Fibroblast of villous mesenchyme (primary cell): Measurements from ENCODE around the gene STX3. TPM values are rescaled to one million over a fixed set of nuclear protein-coding genes. Genes with fewer than 3 reads are reported as not detected.

ENCODE experiments used
- DNase-seq: peaks from one replicate; pipeline ENCODE4 v3.0.0-alpha.2; 2010; ENCODE audit warnings: low read depth
- H3K4me3 ChIP-seq: 2 replicates; pipeline ENCODE4 v1.5.1; 2011; ENCODE audit warnings: low read depth, mild to moderate bottlenecking, low read length
- total RNA-seq: library from RNA; depleted of rRNA; stranded (reverse); fragments of >200 nt; gene quantifications from 2 replicates; pipeline ENCODE4 v1.2.3, GENCODE V29; 2012
- TF ChIP-seq, protein P1 (sequence below): IDR thresholded peaks from 2 replicates; pipeline ENCODE4 v1.5.1; 2012; ENCODE audit warnings: low read depth, mild to moderate bottlenecking, low read length; ENCODE audit not compliant: insufficient read depth

The STX3 gene
- total RNA-seq: 33.7 and 38.7 TPM in 2 replicates

DNA sequence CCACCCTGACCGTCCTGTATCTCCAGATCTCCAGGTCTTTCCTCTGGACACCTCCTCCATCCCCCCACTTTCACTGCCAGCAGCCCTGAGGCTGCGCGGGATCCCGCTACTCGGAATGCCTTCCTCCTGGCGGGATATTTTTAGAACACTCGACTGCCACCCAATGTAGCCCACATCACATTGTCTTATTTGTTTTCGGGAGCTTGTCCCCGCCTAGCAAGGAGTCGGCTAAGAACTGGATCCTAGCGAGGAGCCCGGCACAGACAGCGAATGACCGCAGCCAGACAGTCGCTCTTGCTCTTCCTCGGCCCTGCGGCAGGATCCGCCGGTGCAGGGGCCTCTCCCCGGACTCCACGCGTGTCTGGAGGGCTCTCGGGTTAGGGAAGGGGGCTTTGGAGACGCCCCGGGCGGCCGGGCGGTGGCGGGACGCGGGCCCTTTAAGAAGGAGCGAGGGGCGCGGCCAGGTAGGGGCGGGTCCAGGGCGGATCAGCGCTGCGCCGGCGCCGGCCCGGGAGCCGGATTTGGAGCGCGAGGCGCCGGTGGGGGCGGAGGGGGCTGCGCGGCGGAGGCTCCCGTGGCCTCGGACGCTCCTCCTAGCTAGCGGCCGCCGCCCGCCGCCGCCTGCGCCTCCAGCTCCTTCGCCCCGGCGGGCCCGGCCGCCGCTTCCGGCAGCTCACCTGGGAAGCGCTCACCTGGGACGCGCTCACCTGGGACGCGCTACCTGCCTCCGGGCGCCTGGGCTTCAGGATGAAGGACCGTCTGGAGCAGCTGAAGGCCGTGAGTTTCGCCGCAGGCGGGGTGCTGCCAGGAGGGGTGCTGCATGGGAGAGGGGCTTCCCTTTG is at the start of gene STX3:
TSS of gene STX3 (plus strand) at position 518 of the 842 bp plus-strand sequence. CDS start at position 748, 230 bp downstream.
- TF ChIP-seq, protein P1, sequence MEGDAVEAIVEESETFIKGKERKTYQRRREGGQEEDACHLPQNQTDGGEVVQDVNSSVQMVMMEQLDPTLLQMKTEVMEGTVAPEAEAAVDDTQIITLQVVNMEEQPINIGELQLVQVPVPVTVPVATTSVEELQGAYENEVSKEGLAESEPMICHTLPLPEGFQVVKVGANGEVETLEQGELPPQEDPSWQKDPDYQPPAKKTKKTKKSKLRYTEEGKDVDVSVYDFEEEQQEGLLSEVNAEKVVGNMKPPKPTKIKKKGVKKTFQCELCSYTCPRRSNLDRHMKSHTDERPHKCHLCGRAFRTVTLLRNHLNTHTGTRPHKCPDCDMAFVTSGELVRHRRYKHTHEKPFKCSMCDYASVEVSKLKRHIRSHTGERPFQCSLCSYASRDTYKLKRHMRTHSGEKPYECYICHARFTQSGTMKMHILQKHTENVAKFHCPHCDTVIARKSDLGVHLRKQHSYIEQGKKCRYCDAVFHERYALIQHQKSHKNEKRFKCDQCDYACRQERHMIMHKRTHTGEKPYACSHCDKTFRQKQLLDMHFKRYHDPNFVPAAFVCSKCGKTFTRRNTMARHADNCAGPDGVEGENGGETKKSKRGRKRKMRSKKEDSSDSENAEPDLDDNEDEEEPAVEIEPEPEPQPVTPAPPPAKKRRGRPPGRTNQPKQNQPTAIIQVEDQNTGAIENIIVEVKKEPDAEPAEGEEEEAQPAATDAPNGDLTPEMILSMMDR: no peak
- DNase-seq: peak; percentile 66
- peak within 1 kb of the TSS; percentile 88 for H3K4me3 ChIP-seq

DNA sequence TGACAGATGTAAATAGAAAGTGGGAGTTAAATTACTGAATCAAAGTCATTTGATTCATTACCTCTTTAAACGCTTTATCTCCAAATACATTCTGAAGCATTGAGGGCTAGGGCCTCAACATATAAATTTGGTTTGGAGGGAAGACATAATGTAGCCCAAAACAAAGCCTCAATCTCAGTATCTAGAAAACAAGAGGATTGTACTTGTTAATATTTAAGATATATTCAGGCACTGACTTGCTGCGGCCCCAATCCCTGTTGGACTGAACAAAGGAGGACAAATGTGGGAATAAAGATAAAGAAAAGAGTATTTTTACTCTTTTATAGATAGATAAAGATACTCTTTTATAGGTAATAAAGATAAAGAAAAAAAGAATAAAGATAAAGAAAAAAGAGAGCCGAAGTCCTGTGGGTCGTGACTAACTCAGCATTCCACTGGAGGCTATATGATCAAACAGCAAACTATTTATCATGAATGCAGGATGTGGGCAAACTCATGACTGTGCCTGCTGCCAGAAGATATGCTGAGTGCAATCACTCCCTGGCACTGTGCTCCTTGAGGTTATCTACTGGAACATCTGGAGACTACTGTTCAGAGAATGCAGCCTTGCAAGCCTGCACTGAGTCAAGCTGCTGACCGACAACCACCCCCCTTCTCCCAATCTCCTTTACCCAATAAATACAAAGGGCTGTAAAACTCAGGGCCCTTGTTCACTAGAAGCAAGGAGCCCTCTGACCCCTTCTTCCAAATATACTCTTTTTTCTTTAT is 48.5 kb upstream of the STX3 start:
- TF ChIP-seq, protein P1: no peak
- H3K4me3 ChIP-seq: no peak overlapping the region
- peak; percentile 91 for DNase-seq

DNA sequence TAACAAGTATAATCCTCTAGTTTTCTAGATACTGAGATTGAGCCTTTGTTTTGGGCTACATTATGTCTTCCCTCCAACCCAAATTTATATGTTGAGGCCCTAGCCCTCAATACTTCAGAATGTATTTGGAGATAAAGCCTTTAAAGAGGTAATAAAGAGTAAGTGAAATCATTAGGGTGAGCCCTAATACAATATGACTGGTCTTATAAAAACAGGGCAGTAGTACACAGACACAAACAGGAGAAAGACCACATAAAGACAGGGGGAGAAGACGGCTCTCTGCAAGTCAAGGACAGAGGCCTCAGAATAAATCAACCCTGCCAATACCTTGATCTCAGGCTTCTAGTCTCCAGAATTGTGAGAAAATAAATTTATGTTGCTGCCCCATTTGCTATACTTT is 47.8 kb upstream of the STX3 start:
- TF ChIP-seq, protein P1: no peak
- DNase-seq: no peak
- no peak overlapping the region for H3K4me3 ChIP-seq

DNA sequence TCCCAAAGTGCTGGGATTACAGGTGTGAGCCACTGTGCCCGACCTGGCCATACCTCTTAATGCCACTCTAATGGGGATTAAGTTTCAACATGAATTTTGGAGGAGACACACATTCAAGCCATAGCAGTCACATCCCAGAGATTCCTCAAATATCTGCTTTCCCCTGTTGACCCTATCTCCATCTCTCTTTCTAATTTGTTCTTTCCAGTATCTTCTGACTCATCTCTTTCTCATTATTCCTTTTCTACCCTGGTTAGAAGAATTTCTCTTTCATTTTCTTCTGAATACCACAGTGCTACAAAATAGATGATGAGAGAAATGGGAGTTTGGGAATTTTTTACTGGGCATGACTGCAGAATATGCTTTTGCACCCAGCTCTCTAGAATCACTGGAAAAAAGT is 46.6 kb upstream of the STX3 start:
- no peak overlapping the region for H3K4me3 ChIP-seq
- TF ChIP-seq, protein P1: no peak
- no peak for DNase-seq

DNA sequence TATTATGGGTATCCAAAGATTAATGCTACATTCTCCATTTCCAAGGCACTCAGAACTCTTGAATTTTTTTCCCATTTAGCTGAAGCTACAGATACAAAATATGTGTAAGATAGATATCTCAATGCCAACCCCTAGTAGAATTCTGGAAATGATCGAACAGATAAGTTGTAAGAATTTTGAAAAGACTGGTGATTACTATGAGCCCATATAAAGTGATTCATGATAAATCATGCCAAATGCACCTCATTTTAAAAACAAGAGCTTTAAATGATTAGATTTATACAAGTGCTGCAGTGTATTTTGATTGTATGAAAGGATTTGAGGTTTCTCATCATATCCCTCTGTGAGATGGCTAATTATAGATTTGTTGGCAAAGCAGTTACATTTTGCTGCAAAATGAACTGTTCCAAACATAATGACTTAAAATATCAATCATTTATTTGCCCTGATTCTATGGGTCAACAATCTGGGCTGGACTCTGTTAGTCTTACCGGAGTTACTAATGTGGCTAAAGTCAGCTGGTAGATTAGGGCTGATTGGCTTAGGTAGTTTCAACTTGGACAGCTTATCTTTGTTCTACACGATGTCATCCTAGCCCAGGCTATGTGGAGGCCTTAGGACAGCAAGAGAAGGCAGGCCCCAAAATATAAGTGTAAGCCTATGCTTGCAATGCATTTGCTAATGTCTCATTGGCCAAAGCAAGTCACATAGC is 44.9 kb upstream of the STX3 start:
- TF ChIP-seq, protein P1: no peak
- no peak for DNase-seq
- H3K4me3 ChIP-seq: no peak overlapping the region

DNA sequence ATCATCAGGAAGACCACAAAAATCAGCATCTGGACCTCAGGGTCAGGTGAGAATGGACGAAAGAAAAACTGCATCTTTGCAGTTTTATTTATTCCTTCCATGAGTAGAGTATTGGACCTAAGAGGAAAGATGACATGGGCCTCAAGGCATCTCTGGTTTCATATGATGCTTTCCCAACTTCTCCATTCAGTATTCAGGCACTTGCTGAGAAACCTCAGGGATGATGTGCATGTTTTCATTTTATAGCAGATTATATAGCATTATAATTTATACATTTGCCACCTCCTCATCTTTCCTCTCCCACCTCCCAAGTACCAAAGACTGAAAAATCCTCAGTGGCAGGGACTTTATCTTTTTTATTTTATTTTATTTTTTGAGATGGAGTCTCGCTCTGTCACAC is 41.4 kb upstream of the STX3 start, which contains the start of gene OR10V1:
TSS of gene OR10V1 (minus strand) at position 101 of the 400 bp plus-strand sequence. CDS start at position 101, 0 bp downstream.
- H3K4me3 ChIP-seq: no peak within 1 kb of the TSS
- TF ChIP-seq, protein P1: no peak
- DNase-seq: no peak
